Caki2 (cell line): ENCODE results near the gene ELN. TPM values are rescaled to one million over a fixed set of nuclear protein-coding genes. Genes with fewer than 3 reads are reported as not detected.
A peak's percentile ranks its signal among the peaks of the same experiment; 100 is the strongest.

Experiments used
- DNase-seq: peaks from one replicate; pipeline ENCODE4 v3.0.0-alpha.2; 2015; ENCODE audit warnings: low read depth
- in situ Hi-C: cut with HindIII; loops from 2 replicates; pipeline ENCODE4 v1.10.0; 2016; ENCODE audit warnings: low sequenced_read_pairs, low pct_unique_long_range_greater_than_20kb, mixed read lengths
- total RNA-seq: library from RNA; depleted of rRNA; stranded (reverse); fragments of >200 nt; shearing (Covaris generic); gene quantifications from 2 replicates; pipeline ENCODE4 v1.2.3, GENCODE V29; 2014; ENCODE audit warnings: low replicate concordance; rRNA removed

The ELN gene
- total RNA-seq, 1 experiment from 2014 or later, result 0.27 TPM

DNA sequence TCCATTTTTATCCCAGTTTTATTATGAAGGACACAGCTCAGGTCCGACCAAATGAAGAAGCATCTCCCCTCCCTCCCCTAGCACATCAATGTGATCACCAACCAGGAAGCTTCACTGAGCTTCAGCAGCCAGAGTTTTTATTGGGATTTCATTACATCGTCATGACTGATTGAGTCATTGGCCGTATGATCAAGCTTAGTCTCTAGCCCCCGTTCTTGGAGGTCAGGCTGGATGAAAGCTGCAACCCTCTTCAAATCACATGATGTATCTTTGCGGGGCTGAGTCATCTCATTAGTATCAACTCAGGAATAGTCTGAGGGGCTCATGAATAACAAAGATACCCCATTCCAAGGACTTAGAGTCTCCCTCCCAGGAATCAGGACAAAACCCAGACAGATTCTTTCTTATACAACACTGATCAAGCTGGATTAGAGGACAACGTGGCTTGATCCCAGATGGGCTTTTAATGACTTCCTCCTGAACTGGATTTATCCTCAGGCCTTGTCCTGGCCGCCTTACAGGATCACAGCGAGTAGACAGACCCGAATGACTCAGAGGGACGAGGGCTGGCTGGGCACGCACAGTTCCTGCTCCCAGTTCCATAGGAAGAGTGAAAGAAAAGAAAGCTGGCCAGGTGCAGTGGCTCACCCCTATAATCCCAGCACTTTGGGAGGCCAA is 70.1 kb downstream of the ELN start:
- peak; percentile 88 for DNase-seq
- in situ Hi-C loops, result no loop called here

DNA sequence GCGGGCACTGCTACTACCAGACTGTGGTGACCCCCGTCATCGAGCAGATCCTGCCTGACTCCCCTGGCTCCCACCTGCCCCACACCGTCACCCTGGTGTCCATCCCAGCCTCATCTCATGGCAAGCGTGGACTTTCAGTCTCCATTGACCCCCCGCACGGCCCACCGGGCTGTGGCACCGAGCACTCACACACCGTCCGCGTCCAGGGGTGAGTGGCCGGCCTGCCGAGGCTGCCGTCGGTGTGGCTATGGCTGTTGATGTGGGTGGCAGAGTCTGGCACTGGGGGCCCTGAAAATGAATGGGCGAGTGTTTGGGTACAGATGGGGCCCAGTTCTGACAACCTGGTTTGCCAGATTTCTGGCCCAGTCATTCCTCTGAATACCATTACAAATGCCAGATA is 71.1 kb downstream of the ELN start:
- no peak for DNase-seq
- in situ Hi-C loops, result no loop called here

DNA sequence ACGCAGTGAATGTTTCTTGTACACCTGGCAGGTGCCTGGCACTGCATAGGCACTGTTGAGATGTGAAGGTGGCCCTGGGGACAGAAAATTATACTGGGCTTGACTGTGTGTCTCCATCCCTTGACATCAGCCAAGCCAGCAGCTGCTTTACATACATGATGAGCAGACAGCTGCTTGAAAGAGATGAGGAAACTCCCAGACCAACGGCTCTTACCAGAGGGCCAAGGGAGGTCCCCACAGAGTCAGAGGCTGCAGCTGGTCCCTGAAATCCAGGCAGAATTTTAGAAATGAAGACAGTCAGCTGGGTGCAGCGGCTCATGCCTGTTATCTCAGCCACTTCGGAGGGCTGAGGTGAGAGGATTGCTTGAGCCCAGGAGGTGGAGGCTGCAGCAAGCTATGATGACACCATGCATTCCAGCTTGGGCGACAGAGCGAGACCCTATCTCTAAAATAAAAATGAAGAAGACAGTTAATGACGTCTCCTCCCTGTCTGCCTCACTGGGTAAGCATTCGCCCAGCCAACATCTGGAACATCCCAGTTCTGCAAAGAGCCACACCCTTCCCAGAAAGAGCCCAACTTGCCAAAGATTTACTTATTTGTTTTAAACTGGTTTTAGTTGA is 73.2 kb downstream of the ELN start:
- peak; percentile 80 for DNase-seq
- in situ Hi-C loops, result no loop called here

DNA sequence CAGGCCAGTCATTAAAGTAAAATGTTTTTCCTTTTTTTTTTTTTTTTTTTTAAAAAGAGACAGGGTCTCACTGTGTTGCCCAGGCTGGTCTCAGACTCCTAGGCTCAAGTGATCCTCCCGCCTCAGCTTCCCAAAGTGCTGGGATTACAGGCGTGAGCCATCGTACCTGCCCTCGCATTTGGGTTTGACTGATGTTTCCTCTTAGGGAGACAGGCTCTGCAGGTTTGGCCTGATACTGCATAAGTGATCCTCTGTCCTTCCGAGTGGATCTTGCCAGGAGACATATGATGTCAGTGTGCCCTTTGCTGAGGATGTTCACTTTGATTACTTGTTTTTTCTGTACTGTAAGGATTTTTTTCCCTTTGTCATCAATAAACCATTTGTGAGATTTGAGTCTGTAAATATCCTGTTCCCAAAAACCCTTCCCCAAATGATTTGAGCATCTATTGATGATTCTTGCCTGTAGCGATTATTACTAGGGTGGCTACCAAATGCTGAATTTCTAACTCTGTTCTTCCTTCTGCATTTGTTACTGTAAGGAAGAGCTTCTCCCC is 75.3 kb downstream of the ELN start:
- in situ Hi-C loops, result no loop called here

DNA sequence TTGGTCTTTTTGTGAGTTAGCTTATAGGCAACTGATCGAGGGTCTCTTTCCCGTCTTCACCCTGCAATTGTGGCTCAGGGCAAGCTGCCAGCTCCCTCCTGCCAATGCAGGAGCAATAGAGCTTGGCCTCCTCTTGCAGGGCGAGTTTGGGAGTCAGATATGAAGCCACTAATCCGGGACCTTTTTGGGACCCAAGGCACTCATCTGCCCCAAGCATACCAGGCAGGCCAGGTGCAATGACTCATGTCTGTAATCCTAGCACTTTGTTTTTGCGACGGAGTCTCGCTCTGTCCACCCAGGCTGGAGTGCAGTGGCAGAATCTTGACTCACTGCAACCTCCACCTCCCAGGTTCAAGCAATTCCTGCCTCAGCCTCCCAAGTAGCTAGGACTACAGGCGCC is 76.7 kb downstream of the ELN start:
- in situ Hi-C loops, result no loop called here
- peak; percentile 78 for DNase-seq

More for the DNA sequence above, 75.3 kb downstream of the ELN start:
- no peak for DNase-seq

DNA sequence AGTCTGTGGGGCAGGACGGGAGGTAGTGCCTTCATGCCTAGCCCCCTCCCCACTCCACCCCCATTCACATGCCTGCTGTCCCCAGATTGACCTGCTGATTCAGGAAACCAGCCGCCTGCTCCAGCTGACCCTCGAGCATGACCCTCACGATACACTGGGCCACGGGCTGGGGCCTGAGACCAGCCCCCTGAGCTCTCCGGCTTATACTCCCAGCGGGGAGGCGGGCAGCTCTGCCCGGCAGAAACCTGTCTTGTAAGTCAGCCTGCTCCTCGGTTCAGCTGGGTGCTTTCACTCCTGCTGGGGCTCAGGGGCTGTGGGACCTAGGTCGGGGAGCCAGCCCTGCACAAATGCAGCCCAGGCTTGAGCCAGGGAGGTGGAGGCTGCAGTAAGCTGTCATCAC is 78.0 kb downstream of the ELN start:
- DNase-seq, result no peak
- in situ Hi-C loops, result no loop called here

DNA sequence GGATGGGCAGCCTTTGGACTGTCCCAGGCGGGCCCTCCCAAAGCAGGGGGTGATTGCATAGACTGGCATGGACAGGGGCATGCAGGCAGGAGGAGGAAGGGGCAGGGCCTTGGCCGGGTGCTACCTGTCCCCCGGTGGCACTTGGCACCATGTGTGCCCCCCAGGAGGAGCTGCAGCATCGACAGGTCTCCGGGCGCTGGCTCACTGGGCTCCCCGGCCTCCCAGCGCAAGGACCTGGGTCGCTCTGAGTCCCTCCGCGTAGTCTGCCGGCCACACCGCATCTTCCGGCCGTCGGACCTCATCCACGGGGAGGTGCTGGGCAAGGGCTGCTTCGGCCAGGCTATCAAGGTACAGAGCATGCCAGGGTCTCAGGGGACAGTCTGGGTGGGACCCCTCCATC is 78.9 kb downstream of the ELN start:
- in situ Hi-C loops, result no loop called here
- no peak for DNase-seq

DNA sequence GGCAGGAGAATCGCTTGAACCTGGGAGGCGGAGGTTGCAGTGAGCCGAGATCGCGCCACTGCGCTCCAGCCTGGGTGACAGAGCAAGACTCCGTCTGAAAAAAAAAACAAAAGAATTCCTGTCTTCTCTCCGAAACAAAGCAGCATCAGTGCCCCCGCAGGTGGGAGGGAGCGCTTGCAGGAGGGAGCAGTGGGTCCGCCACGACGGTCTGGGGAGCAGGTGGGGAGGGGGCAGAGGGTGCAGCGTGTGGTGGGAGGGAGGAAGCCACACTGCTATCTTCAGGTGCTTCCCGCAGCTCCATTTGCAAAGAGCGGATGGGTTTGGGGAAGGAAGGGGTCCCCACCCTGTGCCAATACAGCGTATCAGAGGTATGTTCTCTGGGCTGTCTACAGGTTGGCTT is 87.4 kb downstream of the ELN start:
- in situ Hi-C loops, result no loop called here
- no peak for DNase-seq

DNA sequence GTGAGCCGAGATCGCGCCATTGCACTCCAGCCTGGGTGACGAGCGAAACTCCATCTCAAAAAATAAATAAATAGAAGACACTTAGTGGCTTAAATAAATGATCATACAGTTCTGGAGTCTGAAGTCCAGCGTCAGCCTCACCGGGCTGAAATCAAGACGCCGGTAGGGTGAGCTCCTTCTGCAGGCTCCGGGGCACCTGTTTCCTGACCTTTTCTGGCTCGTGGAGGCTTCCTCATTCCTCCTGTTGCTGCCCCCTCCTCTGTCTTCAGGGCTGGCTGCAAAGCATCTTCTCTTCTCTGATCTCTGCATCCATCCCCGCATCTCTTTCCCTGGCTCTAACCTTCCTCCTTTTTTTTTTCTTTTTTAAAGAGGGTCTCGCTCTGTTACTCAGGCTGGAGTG is 88.4 kb downstream of the ELN start:
- DNase-seq, result no peak
- in situ Hi-C loops, result no loop called here

Other genes with a start within 250 kb of the ELN start
- gene CLDN4, start 197.2 kb upstream of the ELN start, total RNA-seq, result 326 and 414 TPM in 2 replicates
- 60.4 and 71.8 TPM in 2 replicates for gene METTL27, start 185.7 kb upstream of the ELN start, total RNA-seq
- gene TMEM270, start 167.0 kb upstream of the ELN start, total RNA-seq, result 1.7 TPM in 1 of 2 replicates, not detected in the other
- gene LIMK1, start 55.6 kb downstream of the ELN start, total RNA-seq, result 50.7 and 54.0 TPM in 2 replicates
- gene EIF4H, start 146.2 kb downstream of the ELN start, total RNA-seq, result 341 and 380 TPM in 2 replicates
- gene LAT2, start 181.8 kb downstream of the ELN start, total RNA-seq, result 0.84 and 5.4 TPM in 2 replicates
- 50.5 and 52.0 TPM in 2 replicates for gene RFC2, start 226.2 kb downstream of the ELN start, total RNA-seq